Stimulated activated CD4-positive, alpha-beta T cell treated with anti-CD3 and anti-CD28 coated beads, Interleukin-4, amount 100 ng/mL, for 4 hours (primary cell): ENCODE measurements around the gene ST8SIA4.
"Not testable (repeated sequence)": the region's sequence is repeated elsewhere in the genome, so short reads cannot be mapped to it uniquely, and the experiment has no call there.

Experiments used
- DNase-seq, 2 experiments: peaks; one replicate each; pipeline ENCODE4 v3.0.0-alpha.2; 2020

The ST8SIA4 gene

GRCh38 chr5:100828071-100828897, 74.8 kb downstream of the ST8SIA4 start:
- DNase-seq: no peak

GRCh38 chr5:100827481-100827889, 75.6 kb downstream of the ST8SIA4 start:
- DNase-seq: no peak

- no peak for DNase-seq
Observed at GRCh38 chr5:100826133-100826532, 76.9 kb downstream of the ST8SIA4 start.

GRCh38 chr5:100824635-100825034, 78.4 kb downstream of the ST8SIA4 start:
- DNase-seq: no peak

- DNase-seq: no peak
Observed at GRCh38 chr5:100823812-100824211, 79.3 kb downstream of the ST8SIA4 start.

- no peak for DNase-seq
Observed at GRCh38 chr5:100821751-100822150, 81.3 kb downstream of the ST8SIA4 start.

GRCh38 chr5:100818340-100818739, 84.7 kb downstream of the ST8SIA4 start:
- no peak for DNase-seq

GRCh38 chr5:100803397-100803796, 99.7 kb downstream of the ST8SIA4 start:
- DNase-seq: no peak

GRCh38 chr5:100802208-100802607, 100.9 kb downstream of the ST8SIA4 start:
- DNase-seq: no peak

- DNase-seq: no peak
Observed at GRCh38 chr5:100800562-100800961, 102.5 kb downstream of the ST8SIA4 start.

GRCh38 chr5:100799166-100799565, 103.9 kb downstream of the ST8SIA4 start:
- no peak for DNase-seq

- no peak for DNase-seq
Observed at GRCh38 chr5:100797861-100798260, 105.2 kb downstream of the ST8SIA4 start.

- DNase-seq: no peak
Observed at GRCh38 chr5:100796851-100797250, 106.2 kb downstream of the ST8SIA4 start.

GRCh38 chr5:100794844-100795243, 108.2 kb downstream of the ST8SIA4 start:
- no peak for DNase-seq

GRCh38 chr5:100794218-100794617, 108.9 kb downstream of the ST8SIA4 start:
- no peak for DNase-seq

GRCh38 chr5:100792781-100793180, 110.3 kb downstream of the ST8SIA4 start:
- DNase-seq: no peak

- DNase-seq: no peak
Observed at GRCh38 chr5:100791391-100791790, 111.7 kb downstream of the ST8SIA4 start.

GRCh38 chr5:100790951-100791350, 112.1 kb downstream of the ST8SIA4 start:
- no peak for DNase-seq

- DNase-seq: no peak
Observed at GRCh38 chr5:100790170-100790665, 112.9 kb downstream of the ST8SIA4 start.

- DNase-seq: no peak
Observed at GRCh38 chr5:100789694-100790093, 113.4 kb downstream of the ST8SIA4 start.

- DNase-seq: no peak
Observed at GRCh38 chr5:100788417-100788816, 114.7 kb downstream of the ST8SIA4 start.

GRCh38 chr5:100787648-100788047, 115.4 kb downstream of the ST8SIA4 start:
- DNase-seq: no peak

GRCh38 chr5:100785536-100785935, 117.5 kb downstream of the ST8SIA4 start:
- DNase-seq: not testable (repeated sequence)

- DNase-seq: no peak
Observed at GRCh38 chr5:100780376-100780870, 122.7 kb downstream of the ST8SIA4 start.
